ENCODE measurements around the gene OR1E2.
"Not testable (repeated sequence)": the region's sequence is repeated elsewhere in the genome, so short reads cannot be mapped to it uniquely, and the experiment has no call there.

Gene OR1E2

GRCh38 chr17:3474212-3474611 is 40.6 kb upstream of the OR1E2 start:
- no peaks in the 10 kb centered on the region for H3K27me3 ChIP-seq (replicated peaks; ENCODE audit: control insufficient read depth, insufficient read depth, low read length)
- no peak overlapping the region for H3K4me3 ChIP-seq (replicated peaks; ENCODE audit: low read depth, low read length)
- no peak for DNase-seq (ENCODE audit: extremely low read depth, insufficient read length)
- H3K36me3 ChIP-seq (ENCODE audit: control insufficient read depth, insufficient read depth, low read length): no peaks in the 10 kb centered on the region
- TF ChIP-seq, protein P1, sequence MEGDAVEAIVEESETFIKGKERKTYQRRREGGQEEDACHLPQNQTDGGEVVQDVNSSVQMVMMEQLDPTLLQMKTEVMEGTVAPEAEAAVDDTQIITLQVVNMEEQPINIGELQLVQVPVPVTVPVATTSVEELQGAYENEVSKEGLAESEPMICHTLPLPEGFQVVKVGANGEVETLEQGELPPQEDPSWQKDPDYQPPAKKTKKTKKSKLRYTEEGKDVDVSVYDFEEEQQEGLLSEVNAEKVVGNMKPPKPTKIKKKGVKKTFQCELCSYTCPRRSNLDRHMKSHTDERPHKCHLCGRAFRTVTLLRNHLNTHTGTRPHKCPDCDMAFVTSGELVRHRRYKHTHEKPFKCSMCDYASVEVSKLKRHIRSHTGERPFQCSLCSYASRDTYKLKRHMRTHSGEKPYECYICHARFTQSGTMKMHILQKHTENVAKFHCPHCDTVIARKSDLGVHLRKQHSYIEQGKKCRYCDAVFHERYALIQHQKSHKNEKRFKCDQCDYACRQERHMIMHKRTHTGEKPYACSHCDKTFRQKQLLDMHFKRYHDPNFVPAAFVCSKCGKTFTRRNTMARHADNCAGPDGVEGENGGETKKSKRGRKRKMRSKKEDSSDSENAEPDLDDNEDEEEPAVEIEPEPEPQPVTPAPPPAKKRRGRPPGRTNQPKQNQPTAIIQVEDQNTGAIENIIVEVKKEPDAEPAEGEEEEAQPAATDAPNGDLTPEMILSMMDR (IDR thresholded peaks at IDR 0.05; ENCODE audit: insufficient read depth, low read length, poor library complexity, severe bottlenecking): no peak

GRCh38 chr17:3472137-3472536 is 38.5 kb upstream of the OR1E2 start:
- no peaks in the 10 kb centered on the region for H3K36me3 ChIP-seq (ENCODE audit: control insufficient read depth, insufficient read depth, low read length)
- no peak for DNase-seq (ENCODE audit: extremely low read depth, insufficient read length)
- H3K4me3 ChIP-seq (replicated peaks; ENCODE audit: low read depth, low read length): no peak overlapping the region
- TF ChIP-seq, protein P1 (IDR thresholded peaks at IDR 0.05; ENCODE audit: insufficient read depth, low read length, poor library complexity, severe bottlenecking): no peak
- no peaks in the 10 kb centered on the region for H3K27me3 ChIP-seq (replicated peaks; ENCODE audit: control insufficient read depth, insufficient read depth, low read length)

GRCh38 chr17:3471599-3471998 is 38.0 kb upstream of the OR1E2 start, which contains the start of gene SPATA22:
Gene SPATA22, minus strand, starts transcription at chr17:3471819. Its CDS starts 2,494 bp downstream, at chr17:3469325.
- H3K36me3 ChIP-seq (ENCODE audit: control insufficient read depth, insufficient read depth, low read length): no peaks in the 10 kb centered on the region
- no peak for DNase-seq (ENCODE audit: extremely low read depth, insufficient read length)
- H3K4me3 ChIP-seq (replicated peaks; ENCODE audit: low read depth, low read length): no peak within 1 kb of the TSS
- no peaks in the 10 kb centered on the region for H3K27me3 ChIP-seq (replicated peaks; ENCODE audit: control insufficient read depth, insufficient read depth, low read length)
- TF ChIP-seq, protein P1 (IDR thresholded peaks at IDR 0.05; ENCODE audit: insufficient read depth, low read length, poor library complexity, severe bottlenecking): no peak

- no peak for DNase-seq (ENCODE audit: extremely low read depth, insufficient read length)
- no peaks in the 10 kb centered on the region for H3K27me3 ChIP-seq (replicated peaks; ENCODE audit: control insufficient read depth, insufficient read depth, low read length)
- TF ChIP-seq, protein P1 (IDR thresholded peaks at IDR 0.05; ENCODE audit: insufficient read depth, low read length, poor library complexity, severe bottlenecking): no peak
- no peaks in the 10 kb centered on the region for H3K36me3 ChIP-seq (ENCODE audit: control insufficient read depth, insufficient read depth, low read length)
- no peak overlapping the region for H3K4me3 ChIP-seq (replicated peaks; ENCODE audit: low read depth, low read length)
These were observed 35.9 kb upstream of the OR1E2 start for GRCh38 chr17:3469529-3469928.

- not testable (repeated sequence) for H3K4me3 ChIP-seq (replicated peaks; ENCODE audit: low read depth, low read length); DNase-seq (ENCODE audit: extremely low read depth, insufficient read length); H3K36me3 ChIP-seq (ENCODE audit: control insufficient read depth, insufficient read depth, low read length); H3K27me3 ChIP-seq (replicated peaks; ENCODE audit: control insufficient read depth, insufficient read depth, low read length)
These were observed 32.7 kb upstream of the OR1E2 start for GRCh38 chr17:3466355-3466754.

- Histone ChIP-seq H3K4me3 (replicated peaks; ENCODE audit: low read depth, low read length) (no peak overlapping the region), H3K27me3 (replicated peaks; ENCODE audit: control insufficient read depth, insufficient read depth, low read length) (no peaks in the 10 kb centered on the region), H3K36me3 (ENCODE audit: control insufficient read depth, insufficient read depth, low read length) (no peaks in the 10 kb centered on the region)
- no peak for DNase-seq (ENCODE audit: extremely low read depth, insufficient read length)
- TF ChIP-seq, protein P1 (IDR thresholded peaks at IDR 0.05; ENCODE audit: insufficient read depth, low read length, poor library complexity, severe bottlenecking): no peak
These were observed 14.5 kb upstream of the OR1E2 start for GRCh38 chr17:3448059-3448665.
